Ovary (tissue), 9 donors: ENCODE measurements around the gene STAMBP. TPM values are rescaled to one million over a fixed set of nuclear protein-coding genes. Genes with fewer than 3 reads are reported as not detected.

ENCODE experiments used
- DNase-seq, 5 donors: peaks; one replicate each; pipeline ENCODE4 v3.0.0-alpha.2; 2019 to 2020
- H3K27ac ChIP-seq, 2 donors: fragments of 200-600 bp; one replicate each; pipeline versions ENCODE4 v1.5.1 to v1.8.0; 2019 to 2022
- H3K27me3 ChIP-seq: fragments of 200-600 bp; one replicate; pipeline ENCODE4 v1.8.0; 2022
- H3K36me3 ChIP-seq: fragments of 200-600 bp; sonication (generic); one replicate; pipeline ENCODE4 v1.5.1; 2019
- H3K4me1 ChIP-seq: one replicate; pipeline ENCODE4 v1.8.1; 2013; ENCODE audit warnings: mild to moderate bottlenecking, moderate library complexity; ENCODE audit not compliant: insufficient read depth
- H3K4me3 ChIP-seq: fragments of 200-600 bp; sonication (generic); one replicate; pipeline ENCODE4 v1.5.1; 2017
- H3K9me3 ChIP-seq, 2 donors: fragments of 200-600 bp in 1 of 2; sonication (generic) in 1 of 2; one replicate each; pipeline versions ENCODE4 v1.5.1 to v1.8.1; 2013 to 2019; ENCODE audit warnings: mild to moderate bottlenecking in 1 of 2, moderate library complexity in 1 of 2
- CTCF ChIP-seq, 3 donors: fragments of 450-650 bp in 2 of 3; fragments of 200-600 bp in 1 of 3; IDR thresholded peaks; one replicate each; pipeline versions ENCODE4 v1.5.1 to v1.8.0; 2016 to 2022; ENCODE audit warnings: antibody characterized with exemption in 3 of 3, mild to moderate bottlenecking in 1 of 3
- EP300 ChIP-seq: sonication (generic); formaldehyde crosslinking; IDR thresholded peaks from one replicate; pipeline ENCODE4 v1.6.1; 2017; ENCODE audit warnings: antibody characterized with exemption
- POLR2A ChIP-seq: fragments of 450-650 bp; IDR thresholded peaks from one replicate; pipeline ENCODE4 v1.6.1; 2017; ENCODE audit warnings: antibody characterized with exemption, mild to moderate bottlenecking, moderate library complexity
- WGBS, 3 donors: extraction: QIAGEN DNeasy Blood & Tissue Kit in 1 of 3; methylation state at CpG; one replicate each; pipeline versions ENCODE4 v1.1.5 to v1.1.7; 2013 to 2017; 5-methylcytosine and 5-hydroxymethylcytosine counted together
- intact Hi-C, 4 donors: fragments of 100-400 bp; cut with DNase I; formaldehyde crosslinking; loops; one replicate each; pipeline versions ENCODE4 v1.11.0 to v1.15.1; 2022 to 2023
- polyA plus RNA-seq, 2 donors: library from polyadenylated mRNA; stranded (reverse); fragments of 200-250 nt in 1 of 2; fragments of 350-450 nt in 1 of 2; fragmentation: Illumina TruSeq in 1 of 2; extraction: RNeasy Lipid Tissue Mini Kit (QIAGEN cat#74804) in 1 of 2; gene quantifications; one replicate each; pipeline ENCODE4 v1.2.3, GENCODE V29; 2013 to 2014
- total RNA-seq, 7 donors: library from RNA; depleted of rRNA in 2 of 7; stranded (reverse); fragments of >200 nt in 2 of 7; fragmentation: NEBNext Ultra II Directional in 3 of 7; extraction: Animal tissue kit (Norgen Biotek cat#: 25700) in 3 of 7; gene quantifications; one replicate each; pipeline versions ENCODE4 v1.1.0 to v1.2.4, GENCODE V29; 2016 to 2023
- donor health status: DM: no; HTN: no; CAD: no; lungs with moderate emphysema.
- donor health status: DM: no; HTN: no; CAD: no.
- donor health status: Bipolar disorder and iron deficiency.
- donor health status: DM: yes; HTN: yes; CAD: no.
- donor health status: DM: no; HTN: no; CAD: no.
- donor health status: DM: yes; HTN: yes; CAD: no.

Gene STAMBP
- total and polyA plus RNA-seq, 9 donors: 17.0 to 67.9 (median 28.1) TPM

GRCh38 chr2:73915437-73915993 lies 86.8 kb downstream of the STAMBP start:
- 93 to 94% (median 93%) methylated on average over 5 of the region's 5 CpGs for WGBS, 3 donors

GRCh38 chr2:73916666-73917065 lies 87.9 kb downstream of the STAMBP start:
- no peak for DNase-seq
- WGBS, 3 donors: 39 to 72% (median 41%) methylated on average over 2 of the region's 2 CpGs
- intact Hi-C loops: no loop called here
- H3K36me3 ChIP-seq: no peaks in the 10 kb centered on the region
- no peak overlapping the region for H3K27ac ChIP-seq
- no peak for TF ChIP-seq POLR2A
- no peak for TF ChIP-seq EP300
- no peak for TF ChIP-seq CTCF (IDR thresholded peaks at IDR 0.05)
- no peaks in the 10 kb centered on the region for H3K9me3 ChIP-seq
- no peaks in the 10 kb centered on the region for H3K4me1 ChIP-seq
- no peak overlapping the region for H3K4me3 ChIP-seq
- no peaks in the 10 kb centered on the region for H3K27me3 ChIP-seq

More at GRCh38 chr2:73915437-73915993, 86.8 kb downstream of the STAMBP start:
- intact Hi-C loops: no loop called here
- H3K9me3 ChIP-seq: no peaks in the 10 kb centered on the region
- no peaks in the 10 kb centered on the region for H3K4me1 ChIP-seq
- H3K4me3 ChIP-seq: no peak overlapping the region
- H3K36me3 ChIP-seq: no peaks in the 10 kb centered on the region
- TF ChIP-seq POLR2A: no peak
- TF ChIP-seq CTCF (IDR thresholded peaks at IDR 0.05): no peak
- no peak for TF ChIP-seq EP300
- DNase-seq: no peak
- H3K27ac ChIP-seq: no peak overlapping the region
- no peaks in the 10 kb centered on the region for H3K27me3 ChIP-seq

GRCh38 chr2:73917296-73917695 lies 88.5 kb downstream of the STAMBP start:
- Histone ChIP-seq H3K4me3 (no peak overlapping the region), H3K36me3 (no peaks in the 10 kb centered on the region), H3K4me1 (no peaks in the 10 kb centered on the region), H3K9me3 (no peaks in the 10 kb centered on the region), H3K27ac (no peak overlapping the region), H3K27me3 (no peaks in the 10 kb centered on the region)
- TF ChIP-seq CTCF (IDR thresholded peaks at IDR 0.05): no peak
- 46 to 100% (median 48%) methylated on average over 2 of the region's 2 CpGs for WGBS, 3 donors
- intact Hi-C loops: no loop called here
- DNase-seq: no peak

- no peaks in the 10 kb centered on the region for H3K4me1 ChIP-seq
- no peak overlapping the region for H3K27ac ChIP-seq
- H3K9me3 ChIP-seq: no peaks in the 10 kb centered on the region
- intact Hi-C loops: no loop called here
- H3K36me3 ChIP-seq: no peaks in the 10 kb centered on the region
- H3K27me3 ChIP-seq: no peaks in the 10 kb centered on the region
- TF ChIP-seq CTCF (IDR thresholded peaks at IDR 0.05) (no peak), POLR2A (no peak), EP300 (no peak)
- no peak for DNase-seq
- no peak overlapping the region for H3K4me3 ChIP-seq
- 80 to 87% (median 86%) methylated on average over 4 of the region's 4 CpGs for WGBS, 3 donors
These were observed 89.0 kb downstream of the STAMBP start for GRCh38 chr2:73917696-73918207.
